HG03432 (cell line): ENCODE measurements around the gene ZSCAN22.
"Not testable (repeated sequence)": the region's sequence is repeated elsewhere in the genome, so short reads cannot be mapped to it uniquely, and the experiment has no call there.

Experiments
- ATAC-seq: cut with Tn5 transposase; IDR thresholded peaks from one replicate; pipeline ENCODE4 v1.9.1; 2021; ENCODE audit warnings: mild to moderate bottlenecking, moderate library complexity; ENCODE audit not compliant: unreplicated experiment

Gene ZSCAN22

DNA sequence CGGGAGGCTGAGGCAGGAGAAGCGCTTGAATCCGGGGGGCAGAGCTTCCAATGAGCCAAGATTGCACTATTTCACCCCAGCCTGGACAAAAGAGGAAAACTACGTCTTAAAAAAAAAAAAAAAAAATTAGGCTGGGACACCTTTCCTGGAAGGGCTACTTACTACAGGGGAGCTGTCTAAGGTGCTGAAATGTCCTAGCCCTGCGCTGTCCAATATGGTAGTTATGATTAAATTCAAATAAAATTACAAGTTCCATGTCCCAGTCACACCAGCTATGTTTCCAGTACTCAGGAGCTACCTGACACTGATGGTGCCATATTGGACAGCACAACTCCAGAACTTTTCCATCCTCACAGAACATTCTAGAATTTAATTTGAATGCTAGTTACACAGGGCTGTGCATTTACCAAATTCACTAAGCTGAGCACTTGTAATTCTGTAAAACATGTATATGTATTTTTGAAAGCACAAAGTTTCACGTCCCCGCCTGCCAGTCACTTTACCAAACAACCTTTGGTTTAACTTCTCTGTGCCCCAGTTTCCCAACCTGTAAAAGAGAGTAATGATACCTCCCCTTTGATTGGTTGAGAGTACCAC lies 9.2 kb upstream of the ZSCAN22 start:
- no peak for ATAC-seq

DNA sequence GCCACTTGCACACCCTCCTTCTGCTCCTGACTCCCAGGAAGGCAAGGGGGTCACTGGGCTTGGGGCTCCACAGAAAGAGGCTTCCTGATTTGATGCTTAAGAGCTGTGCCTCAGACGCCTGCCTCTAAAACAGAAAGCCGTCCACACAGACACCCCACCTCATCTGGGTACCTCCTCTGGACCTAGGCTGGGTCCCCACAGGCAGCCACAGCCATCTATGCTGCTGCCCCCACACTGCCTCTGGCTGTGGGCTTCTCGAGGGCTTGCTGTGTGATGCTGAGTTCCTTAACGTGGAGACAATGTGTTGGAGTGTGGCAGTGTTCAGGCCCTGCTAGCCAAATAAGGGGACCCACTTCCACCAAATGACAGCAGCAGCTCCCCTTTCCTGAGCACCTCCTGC lies 8.5 kb upstream of the ZSCAN22 start:
- no peak for ATAC-seq

DNA sequence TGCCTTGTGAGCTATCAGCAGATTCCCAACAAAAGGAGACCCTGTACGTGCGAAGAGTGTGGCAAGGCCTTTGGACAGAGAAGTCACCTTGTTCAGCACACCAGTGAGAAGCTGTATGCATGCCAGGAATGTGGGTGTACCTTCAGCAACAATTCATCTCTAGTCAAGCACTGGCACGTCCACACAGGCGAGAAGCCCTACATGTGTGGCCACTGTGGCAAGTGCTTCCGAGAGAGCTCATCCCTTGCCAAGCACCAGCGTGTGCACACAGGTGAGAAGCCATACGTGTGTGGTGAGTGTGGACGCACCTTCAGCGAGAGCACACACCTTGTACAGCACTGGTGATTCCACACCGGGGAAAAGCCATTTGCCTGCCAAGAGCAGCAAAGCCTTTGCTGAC lies 7.6 kb upstream of the ZSCAN22 start:
- no peak for ATAC-seq

DNA sequence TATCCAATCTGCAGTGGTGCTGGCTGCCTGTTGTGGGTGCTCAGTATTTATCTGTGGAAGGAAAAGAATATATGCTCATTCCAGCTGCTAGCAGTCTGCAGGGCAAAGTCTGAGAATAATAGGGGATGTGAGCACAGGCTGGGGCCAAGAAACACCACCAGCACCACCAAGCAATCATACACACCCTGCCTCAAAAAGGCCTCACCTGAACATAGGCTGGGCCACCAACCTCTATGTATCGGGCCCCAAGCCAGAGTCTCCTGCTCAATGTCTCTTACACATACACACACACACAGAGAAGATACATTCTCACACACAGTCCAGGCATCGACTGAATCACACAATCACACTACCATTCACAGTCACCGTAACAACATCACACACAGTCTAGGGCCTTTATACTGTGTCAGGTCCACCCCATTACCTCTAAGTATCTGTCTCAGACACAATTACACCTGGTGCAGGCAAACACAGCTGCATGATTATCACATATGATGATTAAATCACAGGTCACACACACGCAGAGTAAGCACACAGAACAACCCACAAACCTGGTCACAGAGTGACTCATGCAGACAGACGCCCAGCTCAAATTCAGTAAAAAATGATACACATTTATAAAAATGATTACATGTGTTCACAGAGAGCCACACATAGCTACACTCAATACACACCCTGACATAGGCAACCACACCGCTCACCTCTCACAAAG lies 1.3 kb upstream of the ZSCAN22 start:
- no peak for ATAC-seq

DNA sequence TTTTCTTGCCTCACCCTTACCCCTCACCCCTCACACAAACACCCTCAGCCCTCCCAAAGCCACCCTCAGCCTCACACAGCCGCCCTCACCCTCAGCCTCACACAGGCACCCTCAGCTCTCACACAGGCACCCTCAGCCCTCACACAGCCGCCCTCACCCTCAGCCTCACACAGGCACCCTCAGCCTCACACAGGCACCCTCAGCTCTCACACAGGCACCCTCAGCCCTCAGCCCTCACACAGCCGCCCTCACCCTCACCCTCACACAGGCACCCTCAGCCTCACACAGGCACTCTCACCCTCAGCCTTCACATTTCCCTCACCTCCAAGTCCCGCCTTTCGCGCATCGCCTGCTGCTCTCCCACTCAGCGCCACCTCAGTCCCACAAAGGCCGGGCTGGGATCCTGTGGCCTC lies 287 bp upstream of the ZSCAN22 start:
- ATAC-seq = no peak

DNA sequence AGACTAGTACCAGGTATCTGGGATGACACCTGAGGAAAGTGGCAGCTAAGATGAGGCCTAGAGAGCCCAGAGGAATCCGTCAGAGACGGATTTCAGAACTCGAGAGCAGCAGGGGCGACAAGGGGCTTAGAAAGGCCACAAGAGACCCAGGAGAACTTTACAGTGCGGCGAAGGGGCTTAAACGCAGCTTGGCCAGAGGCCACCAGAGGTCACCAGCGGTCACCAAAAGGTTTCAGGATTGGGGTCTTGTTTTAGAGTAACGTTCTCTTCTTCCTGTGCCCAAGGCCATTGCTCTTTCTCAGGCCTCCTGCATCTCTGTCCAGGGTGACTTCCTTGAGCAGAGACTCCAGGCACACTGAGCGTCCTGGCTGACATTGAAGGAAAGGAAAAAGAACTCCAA lies 2.2 kb downstream of the ZSCAN22 start:
- ATAC-seq = no peak

DNA sequence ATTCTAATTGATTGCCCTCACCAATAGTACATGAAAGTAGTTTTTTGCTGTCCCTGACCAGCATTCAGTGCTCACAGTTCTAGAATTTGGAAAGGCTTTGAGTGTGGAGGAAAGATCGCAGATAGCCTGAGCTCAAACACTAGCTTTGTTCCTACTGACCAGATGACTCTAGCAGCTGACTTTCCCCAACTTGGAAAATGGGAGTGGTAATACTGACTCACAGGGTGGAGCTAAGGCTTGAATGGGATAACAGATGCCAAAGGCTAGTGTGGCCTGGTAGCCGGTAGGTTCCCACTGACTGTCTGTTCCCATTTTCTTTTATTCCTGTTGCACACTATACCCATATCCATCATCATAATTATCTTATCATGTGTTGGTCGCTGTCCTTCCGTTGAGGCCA lies 3.7 kb downstream of the ZSCAN22 start:
- no peak for ATAC-seq

DNA sequence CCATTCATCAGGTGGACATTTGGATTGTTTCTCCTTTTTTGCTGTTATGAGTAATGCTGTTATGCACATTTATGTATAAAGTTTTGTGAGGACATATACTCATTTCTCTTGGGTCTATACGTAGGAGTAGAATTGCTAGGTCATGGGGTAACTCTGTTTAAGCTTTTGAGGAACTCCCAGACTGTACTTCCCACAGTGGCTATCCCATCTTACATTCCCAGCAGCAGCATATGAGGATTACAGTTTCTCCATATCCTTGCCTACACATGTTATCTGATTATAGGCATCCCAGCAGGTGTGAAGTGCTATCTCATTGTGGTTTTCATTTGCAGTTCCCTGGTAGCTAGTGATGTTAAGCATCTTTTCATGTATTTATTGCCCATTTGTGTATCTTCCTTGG lies 5.9 kb downstream of the ZSCAN22 start:
- no peak for ATAC-seq

DNA sequence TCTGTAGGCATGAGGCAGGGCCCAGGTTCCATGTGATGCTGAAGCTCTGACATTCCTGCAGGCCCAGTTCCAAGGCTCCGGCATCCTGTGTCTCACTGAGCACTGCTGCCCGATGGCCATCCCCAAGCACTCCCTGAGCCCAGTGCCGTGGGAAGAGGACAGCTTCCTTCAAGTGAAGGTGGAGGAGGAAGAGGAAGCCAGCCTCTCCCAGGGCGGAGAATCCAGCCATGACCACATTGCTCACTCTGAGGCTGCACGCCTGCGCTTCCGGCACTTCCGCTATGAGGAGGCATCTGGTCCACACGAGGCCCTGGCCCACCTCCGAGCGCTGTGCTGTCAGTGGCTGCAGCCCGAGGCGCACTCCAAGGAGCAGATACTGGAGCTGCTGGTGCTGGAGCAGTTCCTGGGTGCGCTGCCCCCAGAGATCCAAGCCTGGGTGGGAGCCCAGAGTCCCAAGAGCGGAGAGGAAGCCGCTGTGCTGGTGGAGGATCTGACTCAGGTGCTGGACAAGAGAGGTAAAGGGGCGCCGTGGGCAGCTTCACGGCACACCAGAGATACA lies 8.0 kb downstream of the ZSCAN22 start:
- no peak for ATAC-seq

DNA sequence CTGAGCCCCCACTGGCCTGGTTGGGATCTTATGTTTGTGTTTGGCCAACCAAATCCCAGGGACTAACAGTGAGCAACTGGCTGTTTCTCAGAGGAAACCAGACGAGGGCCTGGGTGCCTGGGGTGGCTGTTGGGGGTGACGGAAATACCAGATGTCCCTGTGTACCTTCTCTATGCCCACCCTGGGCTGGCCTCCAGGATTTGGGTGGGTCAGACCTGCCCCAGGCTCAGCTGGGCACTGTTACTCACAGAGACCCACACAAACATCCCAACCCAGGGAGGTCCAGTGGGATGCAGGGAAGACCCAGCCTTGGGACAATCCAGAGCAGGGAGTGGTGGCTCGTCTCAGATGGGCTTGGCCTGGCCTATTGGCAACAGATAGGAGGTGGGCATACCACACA lies 8.8 kb downstream of the ZSCAN22 start:
- no peak for ATAC-seq

DNA sequence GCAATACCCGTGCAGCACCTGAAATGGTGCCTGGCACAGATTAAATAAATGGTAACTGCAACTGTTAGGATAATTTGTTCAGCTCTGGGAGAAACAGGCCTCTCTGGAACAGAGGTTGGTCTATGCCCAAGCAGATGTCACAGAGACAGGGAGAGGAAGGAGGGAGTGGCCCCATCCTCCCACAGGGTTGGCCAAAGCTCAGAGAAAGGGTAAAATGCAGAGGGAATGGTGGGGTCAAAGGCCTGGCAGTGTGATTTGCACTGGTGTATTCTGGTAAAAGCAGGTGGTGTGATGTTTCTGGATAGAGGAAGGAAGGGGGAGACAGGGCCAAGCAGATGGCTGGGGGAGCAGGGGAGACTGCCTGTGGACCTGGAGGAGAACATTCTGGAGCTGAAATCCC lies 9.4 kb downstream of the ZSCAN22 start:
- ATAC-seq = no peak

DNA sequence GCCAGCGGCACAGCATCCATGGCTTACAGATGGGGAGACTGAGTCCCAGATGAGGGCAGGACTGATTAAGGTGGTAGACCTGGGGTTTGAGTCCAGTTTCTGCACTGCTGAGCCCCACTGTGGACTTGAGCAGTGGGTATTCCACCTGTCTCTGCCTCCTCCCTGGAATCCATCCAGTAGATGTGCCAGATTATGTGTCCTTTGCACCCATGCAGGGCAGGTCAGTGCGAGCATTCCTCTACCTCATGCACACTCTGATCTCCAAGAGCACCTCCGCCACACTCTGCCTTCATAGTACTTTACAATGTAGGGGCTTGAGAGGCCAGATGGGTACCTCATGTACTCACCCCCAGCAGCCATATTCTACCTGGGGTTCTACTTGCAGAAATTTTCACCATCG lies 10.0 kb downstream of the ZSCAN22 start:
- ATAC-seq = no peak

DNA sequence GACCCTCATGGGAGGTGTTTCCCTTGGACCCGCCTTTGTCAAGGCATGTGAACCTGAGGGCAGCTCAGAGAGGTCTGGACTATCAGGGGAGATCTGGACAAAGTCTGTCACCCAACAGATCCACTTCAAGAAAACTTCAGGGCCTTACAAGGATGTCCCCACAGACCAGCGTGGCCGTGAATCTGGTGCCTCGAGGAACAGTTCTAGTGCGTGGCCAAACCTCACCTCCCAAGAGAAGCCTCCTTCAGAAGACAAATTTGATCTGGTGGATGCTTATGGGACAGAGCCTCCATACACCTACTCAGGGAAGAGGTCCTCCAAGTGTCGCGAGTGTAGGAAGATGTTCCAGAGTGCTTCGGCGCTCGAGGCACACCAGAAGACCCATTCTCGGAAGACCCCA lies 11.5 kb downstream of the ZSCAN22 start:
- no peak for ATAC-seq

DNA sequence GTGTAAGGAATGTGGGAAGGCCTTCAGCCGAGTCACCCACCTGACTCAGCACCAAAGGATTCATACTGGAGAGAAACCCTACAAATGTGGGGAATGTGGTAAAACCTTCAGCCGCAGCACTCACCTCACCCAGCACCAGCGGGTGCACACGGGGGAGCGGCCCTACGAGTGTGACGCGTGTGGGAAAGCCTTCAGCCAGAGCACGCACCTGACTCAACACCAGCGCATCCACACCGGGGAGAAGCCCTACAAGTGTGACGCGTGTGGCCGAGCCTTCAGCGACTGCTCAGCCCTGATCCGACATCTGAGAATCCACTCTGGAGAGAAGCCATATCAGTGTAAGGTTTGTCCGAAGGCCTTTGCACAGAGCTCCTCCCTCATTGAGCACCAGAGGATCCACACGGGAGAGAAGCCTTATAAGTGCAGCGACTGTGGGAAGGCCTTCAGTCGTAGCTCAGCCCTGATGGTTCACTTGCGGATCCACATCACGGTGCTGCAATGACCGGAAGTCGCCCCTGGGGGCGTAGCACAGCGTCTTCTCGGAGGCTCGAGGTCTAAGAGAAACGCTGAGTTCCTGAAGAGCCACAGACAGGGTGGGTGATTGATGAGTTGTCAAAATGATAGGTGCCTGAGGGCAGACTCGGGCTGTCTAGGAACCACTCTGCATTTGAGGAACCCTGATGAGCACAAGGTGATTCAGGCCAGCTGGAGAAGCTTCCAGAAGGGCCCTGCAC lies 12.2 kb downstream of the ZSCAN22 start:
- ATAC-seq = no peak

DNA sequence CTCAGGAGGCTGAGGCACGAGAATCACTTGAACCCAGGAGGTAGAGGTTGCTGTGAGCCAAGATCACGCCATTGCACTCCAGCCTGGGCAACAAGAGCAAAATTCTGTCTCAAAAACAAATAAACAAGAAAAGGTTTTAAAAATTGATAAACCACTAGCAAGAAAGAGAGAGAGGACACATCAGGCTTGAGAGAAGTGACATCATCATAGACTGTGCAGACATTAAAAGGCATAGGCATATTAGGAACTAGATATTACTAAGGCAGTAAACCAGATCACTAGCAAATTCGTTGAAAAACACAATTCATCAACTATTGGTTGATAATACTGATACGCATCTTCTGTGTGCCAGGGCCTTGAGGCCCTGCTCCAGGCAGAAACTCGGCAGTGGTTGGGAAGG lies 18.8 kb downstream of the ZSCAN22 start:
- no peak for ATAC-seq

DNA sequence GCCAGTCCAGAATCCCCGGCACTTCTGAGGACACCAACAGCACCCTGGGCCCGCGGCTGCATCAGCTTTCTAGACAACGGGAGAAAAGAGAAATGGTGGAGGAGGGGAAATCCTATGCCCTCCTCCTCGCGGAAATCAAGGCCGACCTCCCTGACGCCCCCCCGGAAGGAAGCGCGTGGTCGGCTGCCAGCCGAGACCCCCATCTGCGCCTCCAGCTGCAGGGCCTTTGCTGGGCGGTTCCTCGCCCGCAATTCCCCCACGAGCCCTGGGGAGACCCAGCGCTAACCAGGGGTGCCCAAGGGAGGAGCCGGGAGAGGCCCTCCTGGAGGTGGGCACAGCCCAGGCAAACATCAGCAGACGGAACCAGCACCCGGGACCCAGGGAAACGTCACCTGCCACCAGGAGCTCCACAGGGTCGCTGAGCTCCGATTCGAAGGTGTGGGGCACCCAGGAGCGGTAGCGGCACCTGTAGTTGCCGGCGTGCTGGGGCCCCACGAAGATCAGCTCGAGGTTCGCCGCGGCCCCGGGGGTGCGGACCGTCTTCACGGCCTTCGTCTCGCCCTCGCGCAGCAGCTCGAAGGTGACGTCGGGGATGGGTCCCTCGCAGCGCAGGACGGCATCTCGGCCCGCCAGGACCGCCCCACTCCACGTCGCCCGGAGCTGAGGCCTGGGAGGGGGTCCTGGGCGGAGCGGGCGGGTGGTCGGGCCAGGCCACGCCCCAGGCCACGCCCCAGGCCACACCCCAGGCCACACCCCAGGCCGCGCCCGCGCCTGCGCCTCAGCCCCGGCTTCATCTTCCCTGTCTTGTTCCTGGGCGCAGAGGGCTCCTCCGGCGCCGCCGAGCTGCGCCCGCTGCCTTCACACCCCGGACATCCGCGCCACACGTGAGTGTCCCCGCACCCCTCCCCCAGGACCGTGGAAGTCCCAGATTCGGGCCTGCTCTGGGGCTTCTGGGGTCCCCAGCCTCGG lies 20.5 kb downstream of the ZSCAN22 start:
- peak; percentile 90 for ATAC-seq

DNA sequence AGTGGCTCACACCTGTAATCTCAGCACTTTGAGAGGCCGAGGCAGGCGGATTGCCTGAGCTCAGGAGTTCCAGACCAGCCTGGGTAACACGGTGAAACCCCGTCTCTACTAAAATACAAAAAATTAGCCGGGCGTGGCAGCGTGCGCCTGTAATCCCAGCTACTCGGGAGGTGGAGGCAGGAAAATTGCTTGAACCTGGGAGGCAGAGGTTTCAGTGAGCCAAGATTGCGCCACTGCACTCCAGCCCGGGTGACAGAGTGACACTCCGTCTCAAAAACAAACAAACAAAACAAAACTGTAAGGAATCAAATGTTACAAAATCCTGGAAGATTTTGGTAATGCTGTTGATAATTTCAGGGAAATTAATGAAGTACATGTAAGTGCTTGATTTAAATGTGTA lies 21.3 kb downstream of the ZSCAN22 start:
- not testable (repeated sequence) for ATAC-seq

DNA sequence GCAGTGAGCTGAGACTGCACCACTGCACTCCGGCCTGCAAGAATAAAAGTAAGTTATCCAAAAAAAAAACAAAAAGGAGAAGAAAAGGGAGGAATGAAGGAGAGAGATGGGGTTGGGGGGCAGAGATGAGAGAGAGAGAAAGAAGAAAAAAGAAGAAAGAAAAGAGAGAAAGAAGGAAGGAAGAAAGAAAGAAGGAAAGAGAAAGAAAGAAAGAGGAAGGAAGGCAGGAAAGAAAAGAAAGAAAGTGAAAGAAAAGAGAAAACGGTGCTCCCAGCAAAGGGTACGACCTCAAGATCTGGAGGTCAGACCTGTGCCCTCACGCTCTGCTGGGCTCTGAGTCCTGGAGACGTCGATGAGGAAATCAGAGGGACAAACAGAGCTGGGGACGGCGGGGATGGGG lies 22.8 kb downstream of the ZSCAN22 start:
- no peak for ATAC-seq

DNA sequence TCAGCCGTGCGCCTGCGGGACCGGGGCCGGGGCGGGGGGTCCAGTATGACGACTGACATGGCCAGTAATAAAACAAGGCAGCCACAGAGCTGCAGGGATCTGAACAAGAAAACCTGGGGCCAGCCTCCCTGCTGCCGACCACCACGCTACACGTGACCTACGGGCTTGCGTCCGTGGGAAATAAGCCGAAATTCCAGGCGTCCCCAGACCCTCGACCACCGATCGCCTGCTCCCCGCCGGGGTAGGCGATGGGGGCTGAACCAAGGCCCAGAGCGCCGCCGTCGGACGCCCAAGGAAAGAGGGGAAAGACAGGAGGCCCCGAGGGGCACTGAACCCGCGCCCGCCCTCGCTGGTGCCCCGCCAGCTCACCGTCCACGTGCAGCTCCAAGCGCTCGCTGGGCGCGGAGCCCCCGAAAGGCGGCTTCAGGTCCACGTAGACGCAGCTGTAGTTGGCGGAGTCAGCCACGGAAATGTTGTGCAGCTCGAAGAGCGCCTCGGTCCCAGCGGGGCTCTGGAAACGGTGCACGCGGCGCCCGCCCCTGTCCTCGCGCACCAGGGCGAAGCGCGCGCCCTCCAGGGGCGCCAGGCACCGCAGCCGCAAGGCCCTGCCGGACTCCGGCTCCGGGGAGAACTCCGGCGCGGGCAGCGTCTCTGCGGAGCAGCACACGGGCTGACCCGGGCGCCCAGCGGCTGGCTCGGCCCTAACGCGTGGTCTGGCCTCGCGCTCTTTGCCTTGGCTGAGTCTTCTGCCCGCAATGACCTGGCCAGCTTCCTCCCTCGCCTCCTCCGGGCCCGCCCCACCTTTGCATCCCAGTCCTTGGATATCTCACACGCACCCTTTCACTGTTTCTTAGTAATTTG lies 23.4 kb downstream of the ZSCAN22 start:
- ATAC-seq = no peak
